HG02943 (cell line): ENCODE data around the gene DIAPH2.
"Not testable (repeated sequence)": the region's sequence is repeated elsewhere in the genome, so short reads cannot be mapped to it uniquely, and the experiment has no call there.

Experiments
- ATAC-seq: cut with Tn5 transposase; IDR thresholded peaks from one replicate; pipeline ENCODE4 v1.9.1; 2021; ENCODE audit warnings: mild to moderate bottlenecking, low read depth, moderate library complexity; ENCODE audit not compliant: unreplicated experiment

DIAPH2 gene

DNA sequence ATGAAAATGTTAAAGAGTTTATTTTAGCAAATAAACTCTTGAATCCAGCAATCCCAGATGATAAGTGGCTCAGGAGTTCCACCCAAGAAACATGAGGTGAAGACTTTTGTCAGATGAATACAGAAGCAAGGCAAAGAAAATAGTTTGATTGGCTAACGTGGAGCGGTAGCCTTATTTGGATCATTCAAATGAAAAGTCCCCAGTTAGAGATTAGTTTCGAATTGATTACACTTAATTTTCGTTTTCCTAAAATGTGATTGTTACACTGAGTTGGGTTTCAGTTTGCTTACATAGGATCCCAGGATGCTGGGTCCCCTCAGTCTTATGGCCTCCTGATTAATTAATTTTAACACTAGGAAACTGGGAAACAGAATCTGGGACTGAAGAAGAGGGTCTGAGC is 122.7 kb downstream of the DIAPH2 start:
- no peak for ATAC-seq

DNA sequence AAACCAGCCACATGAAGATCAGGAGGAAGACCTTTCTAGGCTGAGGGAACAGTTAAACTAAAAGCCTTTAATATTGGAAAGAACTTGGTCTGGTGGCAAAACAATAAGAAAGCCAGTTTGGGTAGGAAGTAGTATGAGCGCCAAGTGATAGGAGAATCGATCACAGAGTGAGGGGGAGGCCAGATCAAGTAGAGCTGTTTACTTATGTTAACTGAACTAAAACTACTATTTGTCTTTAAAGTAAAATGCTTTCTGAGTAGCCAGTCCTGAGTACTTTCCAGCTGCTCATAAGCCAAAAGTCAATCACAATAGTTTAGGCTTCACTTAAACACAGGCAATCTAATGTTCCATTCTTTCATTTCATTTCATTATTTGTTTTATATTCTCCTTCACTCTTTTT is 136.3 kb downstream of the DIAPH2 start:
- ATAC-seq: no peak

DNA sequence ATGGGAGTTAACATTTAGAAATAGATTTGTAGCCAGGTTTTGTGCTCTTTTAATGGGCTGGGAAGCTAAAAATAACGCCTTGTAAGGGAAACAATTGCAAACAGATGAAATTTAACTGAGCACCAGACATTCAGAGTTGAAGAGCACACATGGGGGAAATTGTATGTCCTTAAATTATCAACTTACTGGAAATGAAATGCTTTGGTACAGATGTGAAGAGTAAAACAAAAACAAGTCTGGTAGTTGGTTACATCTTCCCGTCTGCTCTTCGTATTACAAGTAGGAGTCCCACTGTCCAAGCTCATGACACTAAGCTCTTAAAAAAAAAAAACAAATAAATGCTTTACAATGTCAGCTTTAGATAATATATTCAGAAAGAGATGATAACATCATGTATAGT is 139.5 kb downstream of the DIAPH2 start:
- no peak for ATAC-seq

DNA sequence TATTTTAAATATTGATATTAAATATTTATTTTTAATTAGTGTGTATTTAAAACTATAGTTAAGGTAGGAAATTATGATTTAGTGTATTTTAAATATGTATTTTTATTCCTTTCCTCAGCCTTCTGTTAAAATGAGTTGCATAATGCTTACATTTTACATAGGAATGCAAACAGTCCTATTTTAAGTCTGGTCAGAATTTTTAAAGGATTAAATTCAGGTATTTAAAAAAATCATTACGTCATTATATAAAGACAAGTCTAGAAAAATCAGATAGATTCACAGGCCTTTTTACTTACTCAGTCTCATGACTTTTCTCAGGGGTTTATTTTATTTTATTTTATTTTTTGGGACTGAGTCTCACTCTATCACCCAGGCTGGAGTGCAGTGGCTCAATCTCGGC is 148.7 kb downstream of the DIAPH2 start:
- ATAC-seq: no peak

DNA sequence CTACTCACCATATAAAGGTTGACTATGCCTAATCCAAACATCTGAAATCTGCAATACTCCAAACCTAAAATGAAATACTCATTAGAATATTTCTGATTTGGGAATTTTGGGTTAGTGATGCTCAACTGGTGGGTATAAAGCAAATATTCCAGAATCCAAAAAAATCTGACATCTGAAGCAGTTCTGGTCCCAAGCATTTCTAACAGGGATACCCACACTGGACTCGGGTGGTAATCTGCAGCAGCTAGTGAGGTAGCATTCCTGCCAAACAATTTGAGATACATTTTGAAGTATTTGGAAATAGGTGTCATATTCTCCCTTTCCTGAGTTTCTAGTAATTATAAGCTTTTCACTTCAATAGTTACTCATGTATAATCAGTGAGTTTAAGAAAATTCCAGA is 149.5 kb downstream of the DIAPH2 start:
- ATAC-seq: no peak

DNA sequence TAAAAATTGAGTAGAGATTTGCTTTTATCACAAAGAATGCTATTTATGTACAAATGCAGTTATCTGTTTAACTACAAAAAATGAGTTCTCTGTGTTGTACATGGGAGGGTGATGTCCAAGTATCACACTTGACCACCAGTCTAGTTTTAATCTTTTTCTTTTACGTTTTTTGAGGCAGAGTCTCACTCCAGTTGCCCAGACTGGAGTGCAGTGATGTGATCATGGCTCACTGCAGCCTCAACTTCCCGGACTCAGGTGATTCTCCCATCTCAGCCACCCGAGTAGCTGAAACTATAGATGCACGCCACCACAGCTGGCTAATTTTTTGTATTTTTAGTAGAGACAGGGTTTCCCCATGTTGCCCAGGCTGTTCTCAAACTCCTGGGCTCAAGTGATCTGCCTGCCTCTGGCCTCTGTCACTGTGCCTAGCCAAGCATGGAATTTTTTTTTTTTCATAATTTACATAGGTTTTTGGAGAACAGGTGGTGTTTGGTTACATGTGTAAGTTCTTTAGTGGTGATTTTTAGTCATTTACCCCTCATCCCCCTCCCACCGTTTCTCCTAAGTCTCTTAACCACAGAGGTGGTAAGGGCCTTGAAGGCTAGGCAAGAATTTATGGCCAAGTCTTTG is 151.1 kb downstream of the DIAPH2 start:
- peak; percentile 85 for ATAC-seq

DNA sequence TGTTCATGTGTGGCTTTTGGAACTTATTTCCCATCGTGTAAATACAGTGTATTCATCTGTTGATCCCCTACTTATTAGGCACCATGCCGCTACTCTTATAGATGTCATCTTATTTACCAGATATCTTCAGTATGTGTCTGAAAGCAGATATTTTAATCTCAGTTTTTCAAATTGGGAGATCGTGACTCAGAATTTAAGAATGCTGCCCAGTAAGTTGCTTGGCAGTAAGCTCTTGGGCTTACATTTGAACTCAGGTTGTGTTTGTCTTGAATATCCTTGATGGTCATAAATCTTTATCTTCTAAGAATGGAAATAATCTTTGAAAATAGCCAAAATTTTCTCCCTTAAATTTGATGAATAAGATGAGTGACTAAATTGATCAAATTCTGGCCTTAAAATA is 153.2 kb downstream of the DIAPH2 start:
- no peak for ATAC-seq

DNA sequence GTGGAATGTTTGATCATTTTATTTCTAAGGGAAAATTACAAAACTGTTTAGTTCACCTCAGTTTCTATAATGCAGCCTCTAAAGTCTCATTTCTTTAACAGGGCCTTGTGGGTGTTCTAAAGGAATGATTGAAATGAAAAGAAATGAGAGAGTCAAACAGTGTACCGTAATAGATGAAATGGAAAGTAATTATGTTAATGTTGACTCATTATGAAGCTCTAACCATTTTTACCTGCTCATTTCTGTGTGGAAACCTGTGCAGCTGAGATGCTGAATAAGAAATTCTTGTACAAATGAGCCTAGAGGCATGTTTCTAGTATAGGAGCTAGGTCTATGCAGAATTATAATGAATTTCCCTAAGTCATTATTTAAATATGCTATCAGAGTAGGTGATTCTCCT is 153.9 kb downstream of the DIAPH2 start:
- no peak for ATAC-seq

DNA sequence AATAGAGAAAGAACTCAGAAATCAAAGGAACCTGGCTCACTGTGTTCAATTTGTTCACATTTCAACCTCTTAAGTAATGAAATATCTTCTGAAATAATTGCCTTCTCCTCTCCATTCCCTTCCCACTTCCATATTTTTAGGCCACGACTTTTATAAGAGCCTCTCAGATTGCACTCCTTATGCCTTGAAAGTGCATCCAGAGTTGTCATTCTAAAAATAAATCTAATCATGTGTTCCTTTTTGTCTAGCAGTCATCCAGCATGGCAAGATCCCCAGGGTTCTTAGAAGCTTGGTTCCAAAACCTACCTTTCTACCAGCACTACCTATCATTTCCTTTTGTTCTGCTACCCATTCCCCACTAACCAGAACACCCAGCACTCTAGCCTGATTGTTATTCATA is 156.7 kb downstream of the DIAPH2 start:
- no peak for ATAC-seq

DNA sequence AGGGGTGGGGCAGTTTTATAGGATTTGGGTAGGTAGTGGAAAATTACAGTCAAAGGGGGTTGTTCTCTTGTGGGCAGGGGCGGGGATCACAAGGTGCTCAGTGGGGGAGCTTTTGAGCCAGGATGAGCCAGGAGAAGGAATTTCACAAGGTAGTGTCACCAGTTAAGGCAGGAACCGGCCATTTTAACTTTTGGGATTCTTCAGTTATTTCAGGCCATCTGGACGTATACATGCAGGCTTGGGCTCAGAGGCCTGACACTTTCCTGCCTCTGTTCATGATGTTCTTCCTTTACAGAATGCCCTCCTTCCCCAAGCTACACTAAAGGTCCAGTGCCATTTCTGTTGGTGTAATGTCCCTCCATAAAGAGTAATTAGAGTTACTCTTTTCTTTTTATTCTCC is 157.2 kb downstream of the DIAPH2 start:
- not testable (repeated sequence) for ATAC-seq

DNA sequence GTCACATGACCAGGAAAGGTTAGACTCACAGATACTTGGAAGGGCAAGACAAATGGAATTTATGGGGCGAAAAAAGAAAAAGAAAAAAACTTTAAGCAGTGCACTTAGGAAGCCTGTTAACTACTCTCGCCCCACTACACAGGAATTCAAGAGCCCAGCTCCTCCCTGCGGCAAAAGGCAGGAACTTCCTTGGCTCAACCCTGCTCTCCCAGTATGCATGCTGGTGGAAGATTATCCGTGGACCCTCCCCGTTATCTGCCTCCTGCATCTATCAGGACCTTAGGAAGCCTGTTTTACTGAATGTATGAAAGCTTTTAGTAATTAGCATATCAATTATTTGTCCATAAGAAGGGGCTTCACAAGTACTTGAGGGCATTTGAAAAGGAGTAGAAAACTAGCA is 158.9 kb downstream of the DIAPH2 start:
- no peak for ATAC-seq

DNA sequence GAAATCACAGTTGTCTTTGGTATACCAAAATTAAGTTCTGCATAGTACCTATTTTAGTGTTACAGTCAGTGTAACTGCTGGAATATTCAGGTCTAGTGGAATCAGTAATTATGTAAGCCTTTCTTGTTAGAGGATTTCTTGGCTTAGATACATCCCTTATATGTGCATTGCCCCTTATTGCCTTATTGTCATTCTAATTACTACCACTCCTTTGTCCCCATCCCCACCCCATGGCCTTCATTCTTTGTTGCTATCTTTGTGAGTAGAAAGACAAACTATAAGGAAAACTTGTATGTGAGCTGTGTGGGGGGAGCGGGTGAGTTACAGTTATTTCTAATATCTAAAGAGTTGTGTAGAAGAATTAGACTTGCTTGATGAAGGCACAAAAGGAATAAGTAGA is 162.2 kb downstream of the DIAPH2 start:
- no peak for ATAC-seq

DNA sequence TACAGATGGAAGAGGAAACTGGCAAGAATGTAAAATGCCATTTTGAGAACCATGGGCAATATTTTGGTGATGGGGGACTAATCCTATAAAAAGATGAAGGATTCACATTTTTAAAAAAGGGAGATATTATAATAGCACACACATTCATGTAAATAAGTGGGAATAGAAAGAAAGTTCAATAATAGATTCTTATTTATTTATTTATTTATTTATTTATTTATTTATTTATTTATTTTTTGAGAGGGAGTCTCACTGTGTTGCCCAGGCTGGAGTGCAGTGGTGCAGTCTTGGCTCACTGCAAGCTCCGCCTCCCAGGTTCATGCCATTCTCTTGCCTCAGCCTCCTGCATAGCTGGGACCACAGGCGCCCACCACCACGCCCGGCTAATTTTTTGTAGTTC is 174.8 kb downstream of the DIAPH2 start:
- ATAC-seq: not testable (repeated sequence)

DNA sequence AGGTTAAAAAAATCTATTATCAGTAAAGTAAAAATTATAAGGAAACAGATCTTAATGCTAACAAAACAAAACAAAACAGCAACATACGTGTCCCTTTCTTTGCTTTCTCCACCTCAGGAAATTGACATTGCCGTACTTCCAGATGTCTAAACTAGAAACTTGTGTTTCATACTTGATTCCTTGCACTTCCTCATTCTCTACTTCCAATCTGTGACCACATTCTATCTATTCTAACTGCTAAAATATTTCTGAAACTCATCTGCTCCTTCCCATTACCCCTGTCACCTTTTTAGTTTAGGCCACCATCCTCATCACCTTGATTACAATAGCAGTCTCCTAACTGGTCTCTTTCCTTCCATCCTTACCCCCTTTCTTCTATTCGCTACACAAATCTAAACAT is 176.6 kb downstream of the DIAPH2 start:
- no peak for ATAC-seq

DNA sequence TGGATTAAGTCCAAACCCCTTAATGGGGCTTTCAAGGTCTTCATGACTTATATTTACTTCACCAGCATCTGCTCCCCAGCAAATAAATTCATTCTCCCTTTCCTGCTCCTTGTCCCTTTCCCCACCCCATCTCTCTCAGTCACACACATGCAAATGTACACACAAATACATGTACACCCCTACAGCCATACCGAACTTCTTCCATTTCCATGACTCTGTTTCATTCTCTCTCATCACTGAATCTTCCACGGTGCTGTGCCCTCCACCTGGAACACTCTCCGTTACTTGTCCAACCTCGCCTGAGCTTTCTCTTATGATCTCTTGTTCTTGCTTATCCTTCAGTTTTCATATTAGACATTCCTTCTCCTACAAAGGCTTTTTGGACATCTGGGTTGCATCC is 177.0 kb downstream of the DIAPH2 start:
- no peak for ATAC-seq

DNA sequence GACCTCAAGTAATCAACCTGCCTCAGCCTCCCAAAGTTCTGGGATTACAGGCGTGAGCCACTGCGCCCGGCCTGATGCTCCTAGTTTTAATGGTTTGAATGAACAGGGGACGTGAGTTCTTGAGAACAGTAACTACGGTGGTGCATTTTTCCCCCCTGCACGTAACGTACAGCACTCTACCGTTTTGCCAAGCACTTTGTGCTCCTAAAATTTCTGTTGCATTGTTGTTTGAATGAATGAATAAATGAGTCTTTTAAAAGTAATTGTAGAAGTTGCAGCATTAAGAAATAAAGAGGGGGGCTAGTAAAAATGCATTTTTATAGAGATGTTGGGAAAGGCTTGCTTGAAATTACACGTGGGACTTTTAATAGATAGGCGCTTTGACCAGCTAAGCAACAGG is 199.0 kb downstream of the DIAPH2 start, which contains the start of gene RPA4:
Gene RPA4, plus strand, starts transcription at position 301 of the 400 bp plus-strand sequence. CDS start 403 bp downstream, outside the sequence.
- ATAC-seq: no peak

DNA sequence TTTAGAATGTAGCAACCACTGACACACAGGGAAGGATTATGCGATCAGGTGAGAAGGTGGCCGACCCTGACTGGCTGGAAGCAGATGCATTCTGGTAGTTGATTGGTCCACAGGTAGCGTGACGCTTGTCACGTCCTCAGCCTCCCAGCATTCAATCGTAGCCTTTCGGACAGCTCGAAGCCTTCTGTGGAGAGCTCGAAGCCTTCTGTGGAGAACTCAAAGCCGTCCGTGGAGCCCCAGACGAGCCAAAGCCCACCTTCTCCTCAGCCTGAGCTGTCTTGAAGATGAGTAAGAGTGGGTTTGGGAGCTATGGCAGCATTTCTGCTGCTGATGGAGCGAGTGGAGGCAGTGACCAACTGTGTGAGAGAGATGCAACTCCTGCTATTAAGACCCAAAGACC is 199.4 kb downstream of the DIAPH2 start:
- ATAC-seq: no peak

DNA sequence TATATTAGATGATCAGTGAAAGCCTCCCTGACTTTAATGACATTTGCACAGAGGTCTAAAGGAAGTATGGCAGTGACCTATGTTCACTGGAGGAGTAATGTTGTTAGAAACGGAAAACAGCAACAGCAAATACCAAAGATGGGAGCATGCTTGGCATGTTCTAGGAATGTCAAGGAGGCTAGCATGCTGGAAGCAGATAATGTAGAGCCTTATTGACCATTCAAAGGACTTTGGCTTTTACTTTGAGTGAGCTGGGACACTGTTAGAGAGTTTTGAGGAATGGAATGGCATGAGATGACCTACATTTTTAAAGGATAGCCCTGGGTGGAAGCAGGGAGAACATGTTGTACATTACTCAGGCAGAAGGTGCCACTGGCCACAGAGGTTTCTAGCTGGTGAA is 205.1 kb downstream of the DIAPH2 start:
- no peak for ATAC-seq

DNA sequence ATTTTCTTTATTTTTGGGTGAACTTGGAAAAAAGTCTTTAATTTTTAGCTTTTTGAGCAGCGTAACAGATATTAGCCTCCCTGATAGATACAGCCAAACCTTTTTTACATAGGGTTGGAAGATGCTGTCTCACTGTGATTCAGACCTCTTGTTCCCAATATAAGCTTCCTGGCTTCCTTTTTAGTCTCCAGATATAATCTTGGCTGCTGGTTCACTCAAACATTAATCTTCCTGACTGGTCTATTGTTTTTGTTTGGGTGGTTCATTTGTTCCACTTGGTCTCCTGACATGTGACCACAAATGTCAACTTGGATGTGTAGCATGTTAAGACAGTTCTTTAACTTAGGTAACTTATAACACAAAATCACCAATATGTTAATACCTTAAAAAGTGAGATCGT is 222.1 kb downstream of the DIAPH2 start:
- no peak for ATAC-seq

DNA sequence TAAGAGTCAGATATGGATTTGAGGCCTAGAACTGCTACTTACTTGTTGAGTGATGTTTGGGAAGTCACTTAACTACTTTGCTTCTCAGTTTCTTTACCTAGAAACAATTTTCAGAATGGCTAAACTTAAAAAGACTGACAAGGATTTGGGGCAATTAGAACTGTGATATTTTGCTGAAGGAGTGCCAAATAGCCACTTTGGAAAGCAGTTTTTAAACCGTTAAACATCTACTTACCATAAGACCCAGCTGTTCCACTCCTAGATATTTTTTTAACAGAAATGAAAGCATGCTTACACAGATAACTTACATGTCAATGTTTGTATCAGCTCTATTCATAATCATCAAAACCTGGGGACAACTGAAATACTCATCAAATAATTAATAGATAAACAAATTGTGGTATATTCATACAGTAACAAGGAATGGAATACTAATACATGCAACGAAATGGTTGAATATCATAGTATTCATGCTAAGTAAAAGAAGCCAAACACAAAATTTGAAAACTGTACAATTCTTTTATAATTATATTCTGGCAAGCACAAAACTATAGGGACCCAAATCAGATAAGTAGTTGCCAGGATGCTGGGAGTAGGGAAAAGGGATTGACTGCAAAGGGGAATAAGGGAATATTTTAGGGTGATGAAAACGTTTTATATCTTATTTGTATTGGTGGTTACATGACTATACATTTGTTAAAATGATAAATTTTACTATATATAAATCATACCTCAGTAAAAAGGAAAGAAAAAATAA is 223.1 kb downstream of the DIAPH2 start:
- no peak for ATAC-seq

DNA sequence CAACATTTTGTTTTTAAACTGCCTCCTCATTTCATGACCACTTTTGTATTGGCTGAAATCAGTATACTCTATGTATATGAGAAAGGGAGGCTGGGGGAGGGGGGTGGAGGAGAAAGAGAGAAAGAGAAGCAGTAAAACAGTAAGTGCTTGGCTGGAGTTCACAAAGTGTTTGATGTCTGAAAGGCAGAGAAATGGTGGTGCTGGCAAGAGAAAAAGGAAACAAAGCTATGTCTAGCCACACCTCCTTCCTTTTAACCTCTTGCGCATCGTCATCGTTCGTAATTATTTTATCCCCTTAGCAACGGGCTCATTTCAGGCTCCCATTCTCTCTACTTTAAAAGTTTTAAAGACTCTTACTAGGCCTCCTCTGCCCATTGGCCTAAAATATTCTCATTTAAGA is 224.6 kb downstream of the DIAPH2 start:
- no peak for ATAC-seq

DNA sequence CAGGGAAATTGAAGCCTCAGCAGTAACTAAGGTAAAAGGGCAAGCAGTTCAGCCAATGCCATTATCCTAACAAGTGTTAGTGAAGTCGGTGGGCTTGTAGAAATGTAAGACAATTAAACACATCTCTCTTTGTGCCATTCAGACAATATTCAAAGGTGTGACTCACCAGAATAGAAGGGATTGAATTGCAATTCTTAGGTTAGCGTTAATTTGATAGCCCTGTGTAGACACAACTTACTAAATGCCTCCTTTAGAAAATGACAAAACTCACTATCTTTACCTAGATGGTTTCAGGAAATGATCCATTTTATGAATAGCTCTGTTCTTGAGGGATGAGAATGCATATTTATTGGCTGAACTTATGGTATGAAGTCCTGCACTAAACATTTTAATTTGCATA is 234.2 kb downstream of the DIAPH2 start:
- no peak for ATAC-seq
